GM12891 (cell line): ENCODE results near the gene OXSM.

Experiments used
- POLR2A ChIP-seq: IDR thresholded peaks from 2 replicates; pipeline ENCODE4 v1.6.1; 2011; ENCODE audit warnings: low read depth, low read length, control low read depth
- POLR2AphosphoS5 ChIP-seq: IDR thresholded peaks from 2 replicates; pipeline ENCODE4 v1.6.1; 2011; ENCODE audit warnings: low read depth, low read length, control low read depth
- SPI1 ChIP-seq: IDR thresholded peaks from 2 replicates; pipeline ENCODE4 v1.6.1; 2011; ENCODE audit warnings: low read depth, low read length, control low read depth

- TF ChIP-seq POLR2A (no peak), SPI1 (no peak), POLR2AphosphoS5 (no peak)
Measured at GRCh38 chr3:25749031-25749581, 40.8 kb upstream of the OXSM start.
